Measurements from ENCODE around the gene ACSF3. TPM values are rescaled to one million over a fixed set of nuclear protein-coding genes. Genes with fewer than 3 reads are reported as not detected.

ACSF3 gene
- total RNA-seq, 1 experiment from 2014 or later: 33.5 TPM

- H3K9me2 ChIP-seq (replicated peaks; ENCODE audit: low read length): no peaks in the 10 kb centered on the region
- intact Hi-C loops (cut with micrococcal nuclease): no loop called here
- no peak overlapping the region for H3K27ac ChIP-seq (ENCODE audit: low read length)
- CTCF ChIA-PET: no interaction called here
- H3K79me2 ChIP-seq (ENCODE audit: low read length): no peaks in the 10 kb centered on the region
- DNase-seq: no peak
- H3K4me1 ChIP-seq (ENCODE audit: insufficient read depth, low read length): no peaks in the 10 kb centered on the region
- no TSS peak for BruUV-seq (replicated peaks)
- peaks cover 20% of the 10 kb centered on the region for H3K27me3 ChIP-seq (ENCODE audit: low read length)
- H4K20me1 ChIP-seq (ENCODE audit: low read length): no peaks in the 10 kb centered on the region
- H3F3A ChIP-seq (ENCODE audit: low read length, unreplicated experiment): no peaks in the 10 kb centered on the region
- H2AFZ ChIP-seq (ENCODE audit: low read length): no peak overlapping the region
- no peak for TF ChIP-seq EZH2phosphoT487 (IDR thresholded peaks at IDR 0.05; ENCODE audit: borderline replicate concordance, low read length)
- no peak for TF ChIP-seq EZH2 (IDR thresholded peaks at IDR 0.05; ENCODE audit: low read length, unreplicated experiment)
- no peak for TF ChIP-seq CTCF (conservative IDR thresholded peaks at IDR 0.05; ENCODE audit: low read depth, low read length)
- H3K4me2 ChIP-seq (ENCODE audit: low read length): no peak overlapping the region
- no peaks in the 10 kb centered on the region for H3K36me3 ChIP-seq (ENCODE audit: low read depth, low read length)
- no peak overlapping the region for H3K4me3 ChIP-seq (ENCODE audit: low read length)
- ATAC-seq: no peak
- no peaks in the 10 kb centered on the region for H3K9me3 ChIP-seq (ENCODE audit: low read length)
- no peak overlapping the region for H3K9ac ChIP-seq (ENCODE audit: low read length)
- POLR2A ChIA-PET (ENCODE audit: unreplicated experiment): no interaction called here
These were observed 5.6 kb upstream of the ACSF3 start for GRCh38 chr16:89087922-89088497.

GRCh38 chr16:89089120-89089519 is 4.5 kb upstream of the ACSF3 start:
- Histone ChIP-seq H3F3A (ENCODE audit: low read length, unreplicated experiment) (no peaks in the 10 kb centered on the region), H4K20me1 (ENCODE audit: low read length) (no peaks in the 10 kb centered on the region), H3K27ac (ENCODE audit: low read length) (no peak overlapping the region), H3K27me3 (ENCODE audit: low read length) (peaks cover 20% of the 10 kb centered on the region), H3K4me3 (ENCODE audit: low read length) (no peak overlapping the region), H2AFZ (ENCODE audit: low read length) (no peak overlapping the region), H3K4me1 (ENCODE audit: insufficient read depth, low read length) (no peaks in the 10 kb centered on the region), H3K9me3 (ENCODE audit: low read length) (no peaks in the 10 kb centered on the region), H3K36me3 (ENCODE audit: low read depth, low read length) (no peaks in the 10 kb centered on the region), H3K79me2 (ENCODE audit: low read length) (peaks cover 2% of the 10 kb centered on the region), H3K9ac (ENCODE audit: low read length) (no peak overlapping the region), H3K9me2 (replicated peaks; ENCODE audit: low read length) (no peaks in the 10 kb centered on the region), H3K4me2 (ENCODE audit: low read length) (no peak overlapping the region)
- ATAC-seq (no peak), DNase-seq (no peak)
- ChIA-PET POLR2A (ENCODE audit: unreplicated experiment) (no interaction called here), CTCF (no interaction called here)
- TF ChIP-seq CTCF (conservative IDR thresholded peaks at IDR 0.05; ENCODE audit: low read depth, low read length) (no peak), EZH2phosphoT487 (IDR thresholded peaks at IDR 0.05; ENCODE audit: borderline replicate concordance, low read length) (no peak), EZH2 (IDR thresholded peaks at IDR 0.05; ENCODE audit: low read length, unreplicated experiment) (no peak)
- intact Hi-C loops (cut with micrococcal nuclease): no loop called here
- no TSS peak for BruUV-seq (replicated peaks)

DNA sequence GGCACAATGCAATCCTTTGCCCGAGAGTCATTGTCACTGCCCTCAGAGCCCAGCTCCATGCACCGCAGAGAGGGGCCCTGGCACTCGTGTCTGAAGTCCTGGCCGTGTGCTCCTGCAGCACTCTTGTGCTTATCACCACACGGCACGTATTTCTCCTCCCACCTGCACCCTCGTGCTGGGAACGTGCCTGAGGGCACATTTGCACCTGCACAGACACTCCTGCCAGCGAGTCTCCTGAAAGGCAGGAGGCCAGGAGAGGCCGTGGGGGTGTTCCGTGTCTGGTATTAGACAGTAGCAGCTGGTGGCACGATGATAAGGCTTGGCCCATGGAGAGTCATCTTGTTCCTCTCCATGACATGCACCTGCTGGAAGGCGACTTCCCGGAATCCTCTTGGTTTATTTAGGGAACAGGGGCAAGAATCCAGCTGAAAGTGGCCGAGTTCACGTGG is 3.4 kb upstream of the ACSF3 start:
- Histone ChIP-seq H3K9me2 (replicated peaks; ENCODE audit: low read length) (no peaks in the 10 kb centered on the region), H3F3A (ENCODE audit: low read length, unreplicated experiment) (no peaks in the 10 kb centered on the region), H3K36me3 (ENCODE audit: low read depth, low read length) (no peaks in the 10 kb centered on the region), H2AFZ (ENCODE audit: low read length) (no peak overlapping the region), H3K4me3 (ENCODE audit: low read length) (no peak overlapping the region), H3K27ac (ENCODE audit: low read length) (no peak overlapping the region), H3K27me3 (ENCODE audit: low read length) (peaks cover 11% of the 10 kb centered on the region), H3K9ac (ENCODE audit: low read length) (no peak overlapping the region), H3K9me3 (ENCODE audit: low read length) (no peaks in the 10 kb centered on the region), H4K20me1 (ENCODE audit: low read length) (no peaks in the 10 kb centered on the region), H3K4me2 (ENCODE audit: low read length) (no peak overlapping the region), H3K79me2 (ENCODE audit: low read length) (peaks cover 13% of the 10 kb centered on the region), H3K4me1 (ENCODE audit: insufficient read depth, low read length) (peaks cover 7% of the 10 kb centered on the region; the same call in 1 of the 2 replicates)
- TF ChIP-seq EZH2phosphoT487 (IDR thresholded peaks at IDR 0.05; ENCODE audit: borderline replicate concordance, low read length) (no peak), EZH2 (IDR thresholded peaks at IDR 0.05; ENCODE audit: low read length, unreplicated experiment) (no peak), CTCF (conservative IDR thresholded peaks at IDR 0.05; ENCODE audit: low read depth, low read length) (no peak)
- CTCF ChIA-PET: no interaction called here
- DNase-seq: no peak
- ATAC-seq: no peak
- intact Hi-C loops (cut with micrococcal nuclease): no loop called here
- BruUV-seq (replicated peaks): no TSS peak
- POLR2A ChIA-PET (ENCODE audit: unreplicated experiment): no interaction called here
